Keratinocyte (primary cell): ENCODE results near the gene MALT1. TPM values are rescaled to one million over a fixed set of nuclear protein-coding genes. Genes with fewer than 3 reads are reported as not detected.
"Not testable (repeated sequence)": the region's sequence is repeated elsewhere in the genome, so short reads cannot be mapped to it uniquely, and the experiment has no call there.

Source experiments
- DNase-seq: peaks from one replicate; pipeline ENCODE4 v3.0.0-alpha.2; 2011; ENCODE audit warnings: low read depth, missing footprints, low spot score
- FAIRE-seq: peaks from 2 replicates; lab custom pipeline; 2011; peaks lifted over from hg19 to GRCh38; lab: Jason Lieb, UNC
- H2AFZ ChIP-seq: 2 replicates; pipeline ENCODE4 v1.6.0; 2012; ENCODE audit warnings: low read length, control low read depth, inconsistent platforms; ENCODE audit not compliant: control insufficient read depth
- H3K27ac ChIP-seq: 2 replicates; pipeline ENCODE4 v1.5.1; 2011; ENCODE audit warnings: low read length; ENCODE audit not compliant: control insufficient read depth, insufficient read depth
- H3K27me3 ChIP-seq: 3 replicates; pipeline ENCODE4 v1.6.0; 2011; ENCODE audit warnings: low read length; ENCODE audit not compliant: control insufficient read depth, insufficient read depth; ENCODE audit errors: extremely low read depth
- H3K36me3 ChIP-seq, 2 experiments: 2 replicates in 1 of 2; 3 replicates in 1 of 2; pipeline ENCODE4 v1.5.1; 2011; ENCODE audit warnings: low read length in 2 of 2, mild to moderate bottlenecking in 1 of 2; ENCODE audit not compliant: control insufficient read depth in 2 of 2, insufficient read depth in 2 of 2; ENCODE audit errors: extremely low read depth in 1 of 2
- H3K4me1 ChIP-seq: 3 replicates; pipeline ENCODE4 v1.5.1; 2011; ENCODE audit warnings: low read length; ENCODE audit not compliant: control insufficient read depth, insufficient read depth; ENCODE audit errors: extremely low read depth
- H3K4me2 ChIP-seq: 3 replicates; pipeline ENCODE4 v1.6.0; 2011; ENCODE audit warnings: low read depth, low read length; ENCODE audit not compliant: control insufficient read depth, insufficient read depth; ENCODE audit errors: extremely low read depth
- H3K4me3 ChIP-seq, 3 experiments: fragments of 200-600 bp in 1 of 3; sonication (generic) in 1 of 3; 2 replicates in 2 of 3; 3 replicates in 1 of 3; pipeline ENCODE4 v1.5.1; 2011 to 2016; ENCODE audit warnings: low read length in 3 of 3, mild to moderate bottlenecking in 3 of 3, control low read depth in 2 of 3, inconsistent platforms in 1 of 3, low read depth in 1 of 3, mixed read lengths in 1 of 3, mixed run types in 1 of 3, moderate library complexity in 1 of 3; ENCODE audit not compliant: control insufficient read depth in 2 of 3, insufficient read depth in 2 of 3; ENCODE audit errors: extremely low read depth in 1 of 3
- H3K79me2 ChIP-seq: 2 replicates; pipeline ENCODE4 v1.6.0; 2012; ENCODE audit warnings: low read length; ENCODE audit not compliant: control insufficient read depth, insufficient read depth
- H3K9ac ChIP-seq: 3 replicates; pipeline ENCODE4 v1.6.0; 2011; ENCODE audit warnings: low read length; ENCODE audit not compliant: control insufficient read depth, insufficient read depth; ENCODE audit errors: extremely low read depth
- H3K9me1 ChIP-seq: 3 replicates; pipeline ENCODE4 v1.6.0; 2011; ENCODE audit warnings: low read length; ENCODE audit not compliant: control insufficient read depth, insufficient read depth; ENCODE audit errors: extremely low read depth
- H3K9me3 ChIP-seq: 2 replicates; pipeline ENCODE4 v1.5.1; 2012; ENCODE audit warnings: low read depth, low read length; ENCODE audit not compliant: control insufficient read depth
- H4K20me1 ChIP-seq: 3 replicates; pipeline ENCODE4 v1.6.0; 2011; ENCODE audit warnings: low read length; ENCODE audit not compliant: control insufficient read depth, insufficient read depth; ENCODE audit errors: extremely low read depth
- EZH2 ChIP-seq: IDR thresholded peaks from one replicate; pipeline ENCODE4 v1.6.1; 2012; ENCODE audit warnings: inconsistent platforms, mild to moderate bottlenecking, low read length, moderate library complexity
- dilution Hi-C: fragments of 300-500 bp; cut with MboI; formaldehyde crosslinking; loops from one replicate; pipeline ENCODE4 v1.7.0; 2020; ENCODE audit warnings: low sequenced_read_pairs; ENCODE audit not compliant: extremely low pct_ligation_motif_present
- polyA plus RNA-seq, 5 experiments: library from polyadenylated mRNA; depleted of rRNA in 3 of 5; stranded (reverse) in 3 of 5; stranded (forward) in 1 of 5; unstranded in 1 of 5; fragments of >200 nt; gene quantifications; 1 replicate in 1 of 5; 2 replicates in 3 of 5; 3 replicates in 1 of 5; pipeline versions ENCODE4 v1.2.1 to v1.2.3, GENCODE V29; 2011 to 2012; ENCODE audit warnings: missing spikeins in 2 of 5, low read depth in 1 of 5, low replicate concordance in 1 of 5
- TF ChIP-seq, protein P1 (sequence below), 3 experiments: IDR thresholded peaks in 1 of 3; conservative IDR thresholded peaks in 1 of 3; optimal IDR thresholded peaks in 1 of 3; 2 replicates in 2 of 3; 3 replicates in 1 of 3; pipeline versions ENCODE3 to v1.5.1; 2011; ENCODE audit warnings: low read length in 3 of 3, mild to moderate bottlenecking in 3 of 3, moderate library complexity in 2 of 3, control low read depth in 1 of 3, inconsistent platforms in 1 of 3; ENCODE audit not compliant: insufficient read depth in 2 of 3; ENCODE audit errors: extremely low read depth in 1 of 3

The MALT1 gene
- polyA plus RNA-seq, 1 donor (not counting 4 experiments of a cell fraction or from before 2014, with no cell fraction given) = 52.1 TPM

DNA sequence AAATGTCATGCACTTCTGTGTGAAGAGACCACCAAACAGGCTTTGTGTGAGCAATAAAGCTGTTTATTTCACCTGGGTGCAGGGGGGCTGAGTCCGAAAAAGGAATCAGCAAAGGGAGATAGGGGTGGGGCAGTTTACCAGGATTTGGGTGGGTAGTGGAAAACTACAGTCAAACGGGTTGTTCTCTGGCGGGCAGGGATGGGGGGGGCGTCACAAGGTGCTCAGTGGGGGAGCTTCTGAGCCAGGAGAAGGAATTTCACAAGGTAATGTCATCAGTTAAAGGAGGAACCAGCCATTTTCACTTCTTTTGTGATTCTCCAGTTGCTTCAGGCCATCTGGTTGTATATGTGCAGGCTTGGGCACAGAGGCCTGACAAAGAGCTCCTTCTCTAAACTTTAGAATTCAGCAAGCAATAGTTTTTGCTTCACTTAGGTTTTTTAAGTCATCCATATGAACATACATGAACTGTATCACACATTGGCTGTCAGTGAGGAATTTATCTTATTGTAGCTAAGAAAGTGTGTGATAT is 24.9 kb upstream of the MALT1 start:
- Histone ChIP-seq H3K36me3 (no peaks in the 10 kb centered on the region), H3K4me1 (peaks cover 5% of the 10 kb centered on the region), H2AFZ (no peak overlapping the region), H3K79me2 (no peaks in the 10 kb centered on the region), H4K20me1 (no peaks in the 10 kb centered on the region), H3K9me3 (no peaks in the 10 kb centered on the region), H3K4me2 (no peak overlapping the region), H3K27ac (no peak overlapping the region), H3K27me3 (no peaks in the 10 kb centered on the region), H3K4me3 (no peak overlapping the region), H3K9me1 (no peaks in the 10 kb centered on the region), H3K9ac (no peak overlapping the region)
- dilution Hi-C loops = no loop called here
- TF ChIP-seq, protein P1, sequence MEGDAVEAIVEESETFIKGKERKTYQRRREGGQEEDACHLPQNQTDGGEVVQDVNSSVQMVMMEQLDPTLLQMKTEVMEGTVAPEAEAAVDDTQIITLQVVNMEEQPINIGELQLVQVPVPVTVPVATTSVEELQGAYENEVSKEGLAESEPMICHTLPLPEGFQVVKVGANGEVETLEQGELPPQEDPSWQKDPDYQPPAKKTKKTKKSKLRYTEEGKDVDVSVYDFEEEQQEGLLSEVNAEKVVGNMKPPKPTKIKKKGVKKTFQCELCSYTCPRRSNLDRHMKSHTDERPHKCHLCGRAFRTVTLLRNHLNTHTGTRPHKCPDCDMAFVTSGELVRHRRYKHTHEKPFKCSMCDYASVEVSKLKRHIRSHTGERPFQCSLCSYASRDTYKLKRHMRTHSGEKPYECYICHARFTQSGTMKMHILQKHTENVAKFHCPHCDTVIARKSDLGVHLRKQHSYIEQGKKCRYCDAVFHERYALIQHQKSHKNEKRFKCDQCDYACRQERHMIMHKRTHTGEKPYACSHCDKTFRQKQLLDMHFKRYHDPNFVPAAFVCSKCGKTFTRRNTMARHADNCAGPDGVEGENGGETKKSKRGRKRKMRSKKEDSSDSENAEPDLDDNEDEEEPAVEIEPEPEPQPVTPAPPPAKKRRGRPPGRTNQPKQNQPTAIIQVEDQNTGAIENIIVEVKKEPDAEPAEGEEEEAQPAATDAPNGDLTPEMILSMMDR (optimal IDR thresholded peaks at IDR 0.05 in 1 of 3, IDR thresholded peaks at IDR 0.05 in 1 of 3, conservative IDR thresholded peaks at IDR 0.05 in 1 of 3; ENCODE audit: extremely low read depth in 1 of 3, insufficient read depth in 2 of 3, low read length in 3 of 3) = no peak
- TF ChIP-seq EZH2 = no peak
- DNase-seq (no peak), FAIRE-seq (no peak)

DNA sequence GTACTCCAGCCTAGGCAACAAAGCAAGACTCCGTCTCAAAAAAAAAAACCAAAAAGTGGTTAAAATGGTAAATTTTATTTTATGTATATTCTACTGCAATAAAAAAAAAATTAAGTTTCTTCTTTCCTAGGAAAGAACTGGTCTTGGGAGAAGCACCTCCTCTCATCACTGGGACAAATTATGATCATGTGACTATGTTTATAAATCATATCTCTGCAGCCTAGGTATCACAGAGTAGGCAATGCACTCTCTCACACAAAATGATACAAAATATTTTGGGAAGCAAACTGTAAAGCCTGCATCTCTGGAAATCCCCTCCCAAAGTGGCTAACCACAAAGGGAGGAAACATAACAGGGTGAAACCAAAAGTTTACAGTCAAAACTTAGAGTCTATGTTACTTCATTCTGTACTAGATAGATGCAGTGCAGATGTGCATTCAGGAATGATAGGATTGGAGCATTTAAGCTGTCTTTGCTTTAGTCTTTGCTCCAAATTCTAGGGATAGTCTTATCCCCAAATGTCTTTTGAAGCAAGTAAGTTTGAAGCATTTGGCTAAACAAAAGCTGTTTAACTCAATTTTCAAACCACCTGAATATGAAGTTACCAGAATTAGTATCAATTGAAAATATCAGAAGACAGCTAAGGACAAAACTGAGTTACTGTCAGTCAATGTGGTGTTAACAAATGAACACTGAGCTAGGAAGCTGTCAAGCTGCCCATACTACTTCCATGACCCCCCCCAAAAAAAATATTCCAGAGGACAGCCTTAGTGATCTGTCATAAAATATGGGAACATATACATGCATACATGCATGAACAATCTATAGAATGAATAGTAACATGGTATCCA is 21.1 kb upstream of the MALT1 start:
- dilution Hi-C loops = no loop called here
- H3K9me1 ChIP-seq = no peaks in the 10 kb centered on the region
- no peak overlapping the region for H3K4me2 ChIP-seq
- peak; percentile 49 for FAIRE-seq
- no peaks in the 10 kb centered on the region for H3K79me2 ChIP-seq
- H3K27ac ChIP-seq = no peak overlapping the region
- DNase-seq = no peak
- no peak overlapping the region for H3K4me3 ChIP-seq
- H2AFZ ChIP-seq = no peak overlapping the region
- TF ChIP-seq, protein P1 (optimal IDR thresholded peaks at IDR 0.05 in 1 of 3, IDR thresholded peaks at IDR 0.05 in 1 of 3, conservative IDR thresholded peaks at IDR 0.05 in 1 of 3; ENCODE audit: extremely low read depth in 1 of 3, insufficient read depth in 2 of 3, low read length in 3 of 3) = no peak
- no peak for TF ChIP-seq EZH2
- H3K4me1 ChIP-seq = peaks cover 5% of the 10 kb centered on the region
- no peak overlapping the region for H3K9ac ChIP-seq
- H3K27me3 ChIP-seq = peaks cover under 1% of the 10 kb centered on the region
- H4K20me1 ChIP-seq = no peaks in the 10 kb centered on the region
- no peaks in the 10 kb centered on the region for H3K36me3 ChIP-seq
- peaks cover under 1% of the 10 kb centered on the region for H3K9me3 ChIP-seq

DNA sequence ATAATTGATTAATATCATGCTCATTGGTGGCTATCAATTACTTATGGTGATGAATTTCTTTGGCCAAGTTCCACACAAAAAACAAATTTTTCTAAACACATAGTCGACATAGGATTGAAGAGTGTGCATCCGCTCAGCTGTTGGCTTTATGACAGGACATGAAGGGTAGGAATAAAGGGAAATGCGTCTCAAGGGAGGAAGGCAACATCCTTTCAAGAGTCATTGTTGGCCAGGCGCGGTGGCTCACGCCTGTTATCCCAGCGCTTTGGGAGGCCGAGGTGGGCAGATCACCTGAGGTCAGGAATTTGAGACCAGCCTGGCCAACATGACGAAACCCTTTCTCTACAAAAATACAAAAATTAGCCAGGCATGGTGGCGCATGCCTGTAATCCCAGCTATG is 20.4 kb upstream of the MALT1 start:
- H3K4me3 ChIP-seq, H3K27ac ChIP-seq, H3K4me1 ChIP-seq, H3K9ac ChIP-seq, DNase-seq, H3K4me2 ChIP-seq, dilution Hi-C loops, H3K79me2 ChIP-seq, H3K36me3 ChIP-seq, H3K27me3 ChIP-seq, H2AFZ ChIP-seq, H4K20me1 ChIP-seq, FAIRE-seq, H3K9me3 ChIP-seq, H3K9me1 ChIP-seq: not testable (repeated sequence)
